ENCODE measurements around the gene CDCP1.
"Not testable (repeated sequence)": the region's sequence is repeated elsewhere in the genome, so short reads cannot be mapped to it uniquely, and the experiment has no call there.

The CDCP1 gene

GRCh38 chr3:45080824-45081223, 65.4 kb downstream of the CDCP1 start:
- H2AK5ac ChIP-seq (ENCODE audit: low read depth, low read length) = no peak overlapping the region
- peaks cover 0 to 4% of the 10 kb centered on the region in 2 donors for H3K4me1 ChIP-seq (ENCODE audit: control insufficient read depth in 2 of 2, insufficient read depth in 1 of 2, low read depth in 1 of 2, low read length in 2 of 2)
- no peak overlapping the region for H4K91ac ChIP-seq (ENCODE audit: low read depth, low read length, poor library complexity)
- H2BK12ac ChIP-seq (ENCODE audit: low read length) = no peak overlapping the region
- no peaks in the 10 kb centered on the region for H3K27me3 ChIP-seq (ENCODE audit: control insufficient read depth in 3 of 3, insufficient read depth in 3 of 3, low read depth in 1 of 3, low read length in 3 of 3)
- no peak overlapping the region for H3K4me3 ChIP-seq (ENCODE audit: low read length in 2 of 2)
- no peak overlapping the region for H2BK120ac ChIP-seq (ENCODE audit: low read depth, low read length)
- H2BK5ac ChIP-seq (ENCODE audit: low read length) = no peak overlapping the region
- no peak overlapping the region for H3K4ac ChIP-seq (ENCODE audit: low read length)
- no peak overlapping the region for H3K27ac ChIP-seq (replicated peaks; ENCODE audit: low read length)
- WGBS, 2 donors (ENCODE audit: extremely low coverage in 2 of 2, insufficient read length in 2 of 2, insufficient replicate concordance in 1 of 2) = no CpG with 5 or more reads among the region's 1 CpG
- DNase-seq (ENCODE audit: low spot score) = no peak
- no peak overlapping the region for H3K14ac ChIP-seq (ENCODE audit: low read length)
- H3K9ac ChIP-seq (ENCODE audit: low read depth, low read length, poor library complexity) = no peak overlapping the region
- no peak overlapping the region for H4K8ac ChIP-seq (ENCODE audit: low read depth, low read length)
- H3K4me2 ChIP-seq (ENCODE audit: insufficient read depth, low read length, poor library complexity, severe bottlenecking) = no peak overlapping the region
- peaks cover 0 to 6% of the 10 kb centered on the region in 2 donors for H3K9me3 ChIP-seq (replicated peaks in 1 of 2; ENCODE audit: control insufficient read depth in 2 of 2, insufficient read depth in 1 of 2, low read depth in 1 of 2, low read length in 2 of 2)
- H3K23ac ChIP-seq (ENCODE audit: low read depth, low read length, poor library complexity) = no peak overlapping the region
- H3K18ac ChIP-seq (ENCODE audit: low read length) = no peak overlapping the region
- H2AFZ ChIP-seq (ENCODE audit: low read length) = no peak overlapping the region
- H3K36me3 ChIP-seq (replicated peaks in 1 of 2; ENCODE audit: control insufficient read depth in 2 of 2, insufficient read depth in 2 of 2, low read length in 2 of 2) = no peaks in the 10 kb centered on the region
- H3K79me1 ChIP-seq (ENCODE audit: low read depth, low read length) = no peaks in the 10 kb centered on the region
- H2BK15ac ChIP-seq (ENCODE audit: low read length) = no peak overlapping the region

GRCh38 chr3:45079715-45080114, 66.5 kb downstream of the CDCP1 start:
- Histone ChIP-seq H3K36me3 (replicated peaks in 1 of 2; ENCODE audit: control insufficient read depth in 2 of 2, insufficient read depth in 2 of 2, low read length in 2 of 2) (no peaks in the 10 kb centered on the region), H3K4ac (ENCODE audit: low read length) (no peak overlapping the region), H2AFZ (ENCODE audit: low read length) (no peak overlapping the region), H3K4me2 (ENCODE audit: insufficient read depth, low read length, poor library complexity, severe bottlenecking) (no peak overlapping the region), H3K23ac (ENCODE audit: low read depth, low read length, poor library complexity) (no peak overlapping the region), H2BK5ac (ENCODE audit: low read length) (no peak overlapping the region), H3K27me3 (ENCODE audit: control insufficient read depth in 3 of 3, insufficient read depth in 3 of 3, low read depth in 1 of 3, low read length in 3 of 3) (no peaks in the 10 kb centered on the region), H2BK15ac (ENCODE audit: low read length) (no peak overlapping the region), H3K14ac (ENCODE audit: low read length) (no peak overlapping the region), H2AK5ac (ENCODE audit: low read depth, low read length) (no peak overlapping the region), H3K4me3 (ENCODE audit: low read length in 2 of 2) (no peak overlapping the region), H3K79me1 (ENCODE audit: low read depth, low read length) (no peaks in the 10 kb centered on the region), H2BK120ac (ENCODE audit: low read depth, low read length) (no peak overlapping the region), H3K9me3 (replicated peaks in 1 of 2; ENCODE audit: control insufficient read depth in 2 of 2, insufficient read depth in 1 of 2, low read depth in 1 of 2, low read length in 2 of 2) (peaks cover 0 to 6% of the 10 kb centered on the region in 2 donors), H3K27ac (replicated peaks; ENCODE audit: low read length) (no peak overlapping the region), H3K18ac (ENCODE audit: low read length) (no peak overlapping the region), H3K4me1 (ENCODE audit: control insufficient read depth in 2 of 2, insufficient read depth in 1 of 2, low read depth in 1 of 2, low read length in 2 of 2) (peaks cover 0 to 4% of the 10 kb centered on the region in 2 donors), H4K8ac (ENCODE audit: low read depth, low read length) (no peak overlapping the region), H4K91ac (ENCODE audit: low read depth, low read length, poor library complexity) (no peak overlapping the region), H3K9ac (ENCODE audit: low read depth, low read length, poor library complexity) (no peak overlapping the region), H2BK12ac (ENCODE audit: low read length) (no peak overlapping the region)
- DNase-seq (ENCODE audit: low spot score) = no peak
- WGBS, 2 donors (ENCODE audit: extremely low coverage in 2 of 2, insufficient read length in 2 of 2, insufficient replicate concordance in 1 of 2) = no CpG with 5 or more reads among the region's 1 CpG

- Histone ChIP-seq H3K9me3 (replicated peaks in 1 of 2; ENCODE audit: control insufficient read depth in 2 of 2, insufficient read depth in 1 of 2, low read depth in 1 of 2, low read length in 2 of 2) (peaks cover 0 to 6% of the 10 kb centered on the region in 2 donors), H2BK12ac (ENCODE audit: low read length) (no peak overlapping the region), H3K14ac (ENCODE audit: low read length) (no peak overlapping the region), H3K4me3 (ENCODE audit: low read length in 2 of 2) (no peak overlapping the region), H3K18ac (ENCODE audit: low read length) (no peak overlapping the region), H3K4me2 (ENCODE audit: insufficient read depth, low read length, poor library complexity, severe bottlenecking) (no peak overlapping the region), H2BK15ac (ENCODE audit: low read length) (no peak overlapping the region), H2AK5ac (ENCODE audit: low read depth, low read length) (no peak overlapping the region), H3K4ac (ENCODE audit: low read length) (no peak overlapping the region), H3K9ac (ENCODE audit: low read depth, low read length, poor library complexity) (no peak overlapping the region), H3K79me1 (ENCODE audit: low read depth, low read length) (no peaks in the 10 kb centered on the region), H2BK5ac (ENCODE audit: low read length) (no peak overlapping the region), H3K4me1 (ENCODE audit: control insufficient read depth in 2 of 2, insufficient read depth in 1 of 2, low read depth in 1 of 2, low read length in 2 of 2) (peaks cover 0 to 4% of the 10 kb centered on the region in 2 donors), H3K23ac (ENCODE audit: low read depth, low read length, poor library complexity) (no peak overlapping the region), H2AFZ (ENCODE audit: low read length) (no peak overlapping the region), H4K8ac (ENCODE audit: low read depth, low read length) (no peak overlapping the region), H2BK120ac (ENCODE audit: low read depth, low read length) (no peak overlapping the region), H4K91ac (ENCODE audit: low read depth, low read length, poor library complexity) (no peak overlapping the region), H3K36me3 (replicated peaks in 1 of 2; ENCODE audit: control insufficient read depth in 2 of 2, insufficient read depth in 2 of 2, low read length in 2 of 2) (no peaks in the 10 kb centered on the region), H3K27ac (replicated peaks; ENCODE audit: low read length) (no peak overlapping the region), H3K27me3 (ENCODE audit: control insufficient read depth in 3 of 3, insufficient read depth in 3 of 3, low read depth in 1 of 3, low read length in 3 of 3) (no peaks in the 10 kb centered on the region)
- DNase-seq (ENCODE audit: low spot score) = no peak
- no CpG with 5 or more reads among the region's 8 CpGs for WGBS, 2 donors (ENCODE audit: extremely low coverage in 2 of 2, insufficient read length in 2 of 2, insufficient replicate concordance in 1 of 2)
Observed at GRCh38 chr3:45078910-45079522, 67.2 kb downstream of the CDCP1 start.

- not testable (repeated sequence) for H2BK120ac ChIP-seq (ENCODE audit: low read depth, low read length); H3K4me1 ChIP-seq (ENCODE audit: control insufficient read depth in 2 of 2, insufficient read depth in 1 of 2, low read depth in 1 of 2, low read length in 2 of 2); H3K4ac ChIP-seq (ENCODE audit: low read length); H2AK5ac ChIP-seq (ENCODE audit: low read depth, low read length); H2AFZ ChIP-seq (ENCODE audit: low read length); H2BK5ac ChIP-seq (ENCODE audit: low read length); H3K79me1 ChIP-seq (ENCODE audit: low read depth, low read length); H3K9me3 ChIP-seq (replicated peaks in 1 of 2; ENCODE audit: control insufficient read depth in 2 of 2, insufficient read depth in 1 of 2, low read depth in 1 of 2, low read length in 2 of 2); H2BK15ac ChIP-seq (ENCODE audit: low read length); H2BK12ac ChIP-seq (ENCODE audit: low read length); H3K4me3 ChIP-seq (ENCODE audit: low read length in 2 of 2); H4K8ac ChIP-seq (ENCODE audit: low read depth, low read length); H3K9ac ChIP-seq (ENCODE audit: low read depth, low read length, poor library complexity); H3K18ac ChIP-seq (ENCODE audit: low read length); H3K14ac ChIP-seq (ENCODE audit: low read length); H3K27me3 ChIP-seq (ENCODE audit: control insufficient read depth in 3 of 3, insufficient read depth in 3 of 3, low read depth in 1 of 3, low read length in 3 of 3); H3K23ac ChIP-seq (ENCODE audit: low read depth, low read length, poor library complexity); DNase-seq (ENCODE audit: low spot score); H3K36me3 ChIP-seq (replicated peaks in 1 of 2; ENCODE audit: control insufficient read depth in 2 of 2, insufficient read depth in 2 of 2, low read length in 2 of 2); H4K91ac ChIP-seq (ENCODE audit: low read depth, low read length, poor library complexity); H3K4me2 ChIP-seq (ENCODE audit: insufficient read depth, low read length, poor library complexity, severe bottlenecking); H3K27ac ChIP-seq (replicated peaks; ENCODE audit: low read length)
- no CpG with 5 or more reads among the region's 1 CpG for WGBS, 2 donors (ENCODE audit: extremely low coverage in 2 of 2, insufficient read length in 2 of 2, insufficient replicate concordance in 1 of 2)
Observed at GRCh38 chr3:45078256-45078655, 67.9 kb downstream of the CDCP1 start.

Data from neuronal stem cell (in vitro differentiated cells).